Endothelial cell of umbilical vein (primary cell): ENCODE results near the gene EZH1.

Source experiments
- EZH2 ChIP-seq: IDR thresholded peaks from 2 replicates; pipeline ENCODE4 v1.6.1; 2012; ENCODE audit warnings: borderline replicate concordance, low read depth, mild to moderate bottlenecking, moderate library complexity, low read length, inconsistent platforms; ENCODE audit not compliant: severe bottlenecking
- FOS ChIP-seq: IDR thresholded peaks from 2 replicates; pipeline ENCODE4 v1.6.1; 2011; ENCODE audit warnings: mild to moderate bottlenecking, low read length, moderate library complexity, borderline replicate concordance; ENCODE audit not compliant: insufficient read depth
- JUN ChIP-seq: IDR thresholded peaks from 2 replicates; pipeline ENCODE4 v1.6.1; 2011; ENCODE audit warnings: borderline replicate concordance, low read depth; ENCODE audit not compliant: insufficient read length, insufficient read depth
- POLR2A ChIP-seq: IDR thresholded peaks from 2 replicates; pipeline ENCODE4 v1.6.1; 2012; ENCODE audit warnings: low read depth, mild to moderate bottlenecking, control low read depth, low read length
- POLR2AphosphoS5 ChIP-seq: IDR thresholded peaks from 2 replicates; pipeline ENCODE4 v1.6.1; 2012; ENCODE audit warnings: low read depth, mild to moderate bottlenecking, control low read depth, low read length, moderate library complexity; ENCODE audit not compliant: insufficient read depth
- TF ChIP-seq, protein P1 (sequence below), 2 donors: IDR thresholded peaks; 1 replicate in 1 of 2; 2 replicates in 1 of 2; pipeline ENCODE4 v1.5.1; 2011; ENCODE audit warnings: low read length in 2 of 2, mild to moderate bottlenecking in 2 of 2, moderate library complexity in 2 of 2, control low read depth in 1 of 2, inconsistent platforms in 1 of 2, low read depth in 1 of 2; ENCODE audit not compliant: insufficient read depth in 1 of 2; ENCODE audit errors: extremely low read depth in 1 of 2

GRCh38 chr17:42700586-42701289, 44.1 kb downstream of the EZH1 start:
- TF ChIP-seq, protein P1, sequence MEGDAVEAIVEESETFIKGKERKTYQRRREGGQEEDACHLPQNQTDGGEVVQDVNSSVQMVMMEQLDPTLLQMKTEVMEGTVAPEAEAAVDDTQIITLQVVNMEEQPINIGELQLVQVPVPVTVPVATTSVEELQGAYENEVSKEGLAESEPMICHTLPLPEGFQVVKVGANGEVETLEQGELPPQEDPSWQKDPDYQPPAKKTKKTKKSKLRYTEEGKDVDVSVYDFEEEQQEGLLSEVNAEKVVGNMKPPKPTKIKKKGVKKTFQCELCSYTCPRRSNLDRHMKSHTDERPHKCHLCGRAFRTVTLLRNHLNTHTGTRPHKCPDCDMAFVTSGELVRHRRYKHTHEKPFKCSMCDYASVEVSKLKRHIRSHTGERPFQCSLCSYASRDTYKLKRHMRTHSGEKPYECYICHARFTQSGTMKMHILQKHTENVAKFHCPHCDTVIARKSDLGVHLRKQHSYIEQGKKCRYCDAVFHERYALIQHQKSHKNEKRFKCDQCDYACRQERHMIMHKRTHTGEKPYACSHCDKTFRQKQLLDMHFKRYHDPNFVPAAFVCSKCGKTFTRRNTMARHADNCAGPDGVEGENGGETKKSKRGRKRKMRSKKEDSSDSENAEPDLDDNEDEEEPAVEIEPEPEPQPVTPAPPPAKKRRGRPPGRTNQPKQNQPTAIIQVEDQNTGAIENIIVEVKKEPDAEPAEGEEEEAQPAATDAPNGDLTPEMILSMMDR (IDR thresholded peaks at IDR 0.05; ENCODE audit: extremely low read depth in 1 of 2, insufficient read depth in 1 of 2, low read depth in 1 of 2, low read length in 2 of 2): no peak
- TF ChIP-seq JUN (no peak), POLR2AphosphoS5 (no peak), FOS (no peak), EZH2 (no peak), POLR2A (no peak)
